HG02571 (cell line): Measurements from ENCODE around the gene ZNF652.

ENCODE experiments used
- ATAC-seq: cut with Tn5 transposase; IDR thresholded peaks from one replicate; pipeline ENCODE4 v1.9.1; 2021; ENCODE audit warnings: mild to moderate bottlenecking, moderate library complexity; ENCODE audit not compliant: unreplicated experiment

Gene ZNF652

DNA sequence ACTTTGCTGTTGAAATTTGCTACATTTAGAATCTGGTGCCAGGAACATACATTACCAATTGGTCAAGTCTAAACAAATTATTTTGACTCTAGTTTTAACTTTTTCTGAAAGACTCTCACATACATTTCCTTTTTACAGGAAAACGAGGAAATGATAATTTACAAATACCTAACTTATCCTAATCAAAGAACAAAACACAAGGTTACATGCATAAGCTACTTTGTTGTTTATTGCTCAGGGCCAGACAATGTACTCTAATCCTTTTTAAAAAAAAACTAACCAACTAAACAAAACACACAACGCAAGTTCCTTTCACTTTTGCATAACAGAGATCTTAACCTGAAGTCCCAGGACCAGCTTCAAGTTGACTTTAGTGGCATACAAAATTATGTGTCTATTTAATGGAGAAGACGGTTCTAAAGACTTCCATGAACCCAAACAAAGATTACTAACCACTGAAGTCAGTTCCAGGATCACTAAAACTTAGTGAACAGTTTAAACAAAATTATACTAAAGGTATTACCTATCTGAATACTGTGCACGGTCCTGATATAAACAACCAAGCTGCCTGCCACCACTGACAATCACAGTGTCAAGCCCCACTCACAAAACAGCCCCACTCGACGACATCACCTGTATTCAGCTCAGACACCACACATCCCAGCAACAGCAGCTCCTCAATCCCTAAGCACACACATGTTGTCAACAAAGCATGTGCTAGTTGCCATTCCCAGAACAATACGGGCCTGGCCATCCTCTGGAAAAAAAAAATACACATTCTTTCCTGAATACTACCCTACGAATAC is 1.9 kb downstream of the ZNF652 start:
- no peak for ATAC-seq

DNA sequence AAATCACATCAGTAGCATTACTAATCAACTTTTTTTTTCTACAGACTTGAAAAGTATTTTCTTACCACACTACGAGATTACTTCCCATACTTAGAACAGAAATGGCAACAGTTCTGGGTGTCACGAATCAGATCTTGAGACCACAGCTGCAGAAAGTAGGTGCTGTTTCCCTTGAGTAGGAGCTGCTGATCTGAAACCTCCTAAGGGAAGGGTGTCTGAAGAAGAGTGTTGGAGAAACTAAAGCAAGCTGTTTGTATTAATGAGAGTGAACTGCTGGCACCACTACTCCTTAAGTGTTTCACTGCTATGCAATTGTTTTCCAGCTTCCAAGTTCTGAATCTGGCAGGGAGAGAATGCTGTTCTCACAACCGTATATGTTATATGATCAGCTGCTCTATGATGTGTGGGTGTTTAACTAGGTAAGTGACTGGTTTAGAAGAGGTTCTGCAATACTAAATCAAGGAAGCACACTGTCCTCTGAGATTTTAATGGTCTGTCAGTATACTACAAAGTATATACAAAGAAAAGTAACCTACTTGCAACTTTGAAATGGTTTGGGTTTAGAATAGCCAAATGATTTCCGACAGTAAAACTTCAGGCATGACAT is 3.3 kb downstream of the ZNF652 start:
- ATAC-seq = no peak

DNA sequence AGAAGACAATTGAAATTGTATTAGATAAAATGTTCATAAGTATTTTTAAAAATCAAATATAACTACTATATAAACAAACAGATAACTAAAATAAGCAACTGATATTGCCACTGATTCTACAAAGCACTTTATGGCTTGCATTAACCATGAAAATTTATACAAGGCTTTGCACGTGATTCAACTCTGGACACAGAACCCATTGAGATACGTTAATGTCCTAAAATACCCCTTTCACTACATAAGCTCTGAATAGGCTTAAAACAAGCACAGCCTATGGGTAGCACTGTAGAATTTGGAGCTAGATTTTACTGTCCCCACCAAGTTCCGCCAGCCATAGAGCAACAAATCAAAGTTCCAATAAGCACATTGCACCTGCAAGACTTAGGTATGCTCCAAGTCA is 4.5 kb downstream of the ZNF652 start:
- ATAC-seq = no peak

DNA sequence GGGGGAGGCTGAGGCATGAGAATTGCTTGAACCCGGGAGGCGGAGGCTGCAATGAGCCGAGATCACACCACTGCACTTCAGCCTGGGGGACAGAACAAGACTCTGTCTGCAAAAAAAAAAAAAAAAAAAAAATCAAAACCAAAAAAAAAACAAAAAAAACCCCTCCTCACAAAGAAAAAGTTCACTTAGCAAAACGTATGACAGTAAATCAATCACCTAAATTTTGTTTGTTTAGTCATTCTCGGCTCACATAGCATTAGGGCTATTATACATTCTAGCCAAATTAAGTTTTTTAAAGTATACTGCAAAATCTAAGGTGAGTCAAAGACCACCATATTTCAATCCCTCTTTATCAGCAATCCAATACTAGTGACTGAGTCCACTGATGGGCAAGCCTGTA is 5.7 kb downstream of the ZNF652 start:
- ATAC-seq = no peak

DNA sequence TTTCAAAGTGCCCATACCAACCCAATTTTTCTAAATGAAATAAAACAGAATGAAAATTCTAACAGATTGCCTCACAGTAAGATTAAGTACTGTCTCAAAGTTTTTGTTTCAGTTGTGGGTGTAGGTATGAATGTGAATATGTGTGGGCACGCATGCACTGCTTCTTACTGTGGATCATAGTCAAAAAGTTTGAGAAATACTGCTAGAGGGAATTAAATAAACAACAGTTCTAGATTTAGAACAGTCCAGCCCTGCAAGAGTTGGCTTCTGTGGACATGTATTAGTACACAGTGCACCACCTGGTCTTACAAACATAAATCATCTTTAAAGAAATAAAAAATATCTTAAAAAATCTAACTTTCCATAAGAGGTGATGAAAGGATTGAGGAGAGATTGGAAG is 8.4 kb downstream of the ZNF652 start:
- no peak for ATAC-seq

DNA sequence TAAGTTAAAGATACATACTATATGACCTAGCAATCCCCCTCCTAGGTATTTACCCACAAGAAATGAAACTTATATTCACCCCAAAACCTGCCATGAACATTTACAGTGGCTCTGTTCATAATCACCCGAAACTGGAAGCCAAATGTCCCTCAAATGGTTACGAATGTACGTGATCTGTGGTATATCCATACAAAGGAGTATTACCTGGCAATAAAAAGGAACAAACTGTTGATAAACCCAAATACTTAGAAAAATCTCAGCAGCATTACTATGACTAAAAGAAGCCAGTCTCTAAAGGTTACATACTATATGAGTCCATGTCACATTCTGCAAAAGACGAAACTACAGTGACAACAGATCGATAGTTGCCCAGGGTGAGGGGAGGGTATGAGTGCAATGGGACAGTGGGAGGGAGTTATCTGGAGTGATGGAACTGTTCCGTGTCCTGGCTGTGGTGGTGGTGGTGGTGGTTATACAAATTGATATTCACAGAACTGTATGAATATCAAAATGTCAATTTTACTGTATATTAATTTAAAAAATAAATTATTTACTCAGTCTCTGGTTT is 9.4 kb downstream of the ZNF652 start:
- no peak for ATAC-seq

DNA sequence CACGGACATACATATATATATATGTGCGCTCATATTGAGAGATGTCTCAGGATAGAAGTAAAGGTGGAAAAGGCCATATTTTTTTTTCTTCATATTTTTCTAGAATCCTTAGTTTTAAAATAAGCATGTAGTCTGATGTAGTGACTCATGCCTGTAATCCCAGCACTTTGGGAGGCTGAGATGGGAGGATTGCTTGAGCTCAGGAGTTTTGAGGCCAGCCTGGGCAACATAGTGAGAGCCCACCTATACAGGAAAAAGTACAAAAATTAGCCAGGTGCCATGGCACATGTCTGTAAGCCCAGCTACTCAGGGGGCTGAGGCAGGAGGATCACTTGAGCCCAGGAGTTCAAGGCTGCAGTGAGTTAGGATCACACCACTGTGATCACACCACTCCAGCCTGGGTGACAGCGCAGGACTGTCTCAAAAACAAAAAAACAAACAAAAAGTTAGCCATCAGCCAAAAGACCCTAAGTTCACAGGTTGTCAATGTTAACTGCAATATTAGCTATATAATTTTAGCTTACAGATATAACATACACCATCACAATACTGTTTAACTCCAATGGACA is 10.4 kb downstream of the ZNF652 start:
- no peak for ATAC-seq

DNA sequence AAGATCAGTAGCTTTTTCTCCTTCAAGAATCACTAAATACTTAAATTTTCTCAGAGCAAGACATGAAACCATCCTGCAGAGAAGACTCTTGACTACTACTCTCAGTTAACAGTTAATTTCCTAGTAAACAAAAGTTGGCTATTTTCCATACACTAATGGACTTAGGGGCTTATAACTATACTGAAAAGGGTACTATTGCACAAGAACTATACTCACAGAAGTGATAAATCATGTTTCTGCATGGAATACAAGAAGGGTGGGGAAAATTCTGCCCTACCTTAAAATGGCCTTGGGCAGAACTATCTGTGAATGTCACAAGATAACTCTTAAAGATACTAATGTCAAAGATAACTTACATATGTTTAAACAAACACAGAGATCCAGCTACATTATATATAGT is 12.5 kb downstream of the ZNF652 start:
- ATAC-seq = no peak

DNA sequence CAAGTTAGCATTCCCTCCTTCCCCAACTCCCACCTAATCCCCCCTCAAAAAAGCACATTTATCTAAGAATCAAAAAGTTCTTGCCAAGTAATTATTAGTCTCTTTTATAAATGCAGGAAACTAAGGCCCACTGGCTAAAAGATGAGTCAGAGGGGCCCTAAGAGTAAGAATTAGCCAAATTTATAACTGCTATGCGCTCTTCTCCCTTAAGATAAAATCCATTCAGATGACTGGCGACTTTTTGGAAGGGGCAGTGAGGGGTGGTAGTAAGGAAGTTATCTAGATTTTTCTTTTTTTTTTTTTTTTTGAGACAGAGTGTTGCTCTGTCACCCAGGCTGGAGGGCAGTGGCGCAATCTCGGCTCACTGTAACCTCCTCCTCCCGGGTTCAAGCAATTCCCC is 17.1 kb downstream of the ZNF652 start:
- ATAC-seq = no peak

DNA sequence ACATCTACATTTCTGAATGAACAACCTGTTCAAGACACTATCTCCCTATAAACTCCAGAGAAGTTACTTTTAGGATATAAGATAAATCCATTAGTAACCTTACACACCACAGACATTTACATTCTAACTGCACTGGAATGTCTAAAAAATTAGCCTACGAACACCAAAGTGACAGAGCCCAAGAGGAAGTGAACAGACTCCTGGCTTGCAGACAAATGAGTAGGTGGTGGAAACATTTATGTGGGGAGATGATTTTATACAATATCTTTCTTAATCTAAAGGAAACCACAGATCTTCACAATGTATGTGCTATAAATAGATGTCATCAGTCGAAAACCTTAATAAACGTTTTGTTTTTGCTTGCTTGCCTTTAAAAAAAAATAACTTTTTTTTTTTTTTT is 18.8 kb downstream of the ZNF652 start:
- no peak for ATAC-seq

DNA sequence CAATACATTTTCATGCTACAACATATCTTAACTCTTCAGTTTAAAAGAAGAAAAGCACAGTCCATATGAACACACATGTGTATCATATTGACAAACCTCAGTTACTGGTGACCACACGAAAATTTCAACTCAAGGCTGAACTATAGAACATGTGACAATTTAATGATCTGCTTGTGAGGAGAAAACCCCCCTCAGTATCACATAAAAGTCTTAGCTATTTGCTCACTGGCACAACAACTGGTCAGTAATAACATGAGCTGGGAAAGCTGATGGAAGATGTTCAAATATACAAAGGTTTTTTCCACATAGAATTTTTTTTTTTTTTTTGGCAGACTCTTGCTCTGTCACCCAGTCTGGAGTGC is 19.5 kb downstream of the ZNF652 start:
- no peak for ATAC-seq

DNA sequence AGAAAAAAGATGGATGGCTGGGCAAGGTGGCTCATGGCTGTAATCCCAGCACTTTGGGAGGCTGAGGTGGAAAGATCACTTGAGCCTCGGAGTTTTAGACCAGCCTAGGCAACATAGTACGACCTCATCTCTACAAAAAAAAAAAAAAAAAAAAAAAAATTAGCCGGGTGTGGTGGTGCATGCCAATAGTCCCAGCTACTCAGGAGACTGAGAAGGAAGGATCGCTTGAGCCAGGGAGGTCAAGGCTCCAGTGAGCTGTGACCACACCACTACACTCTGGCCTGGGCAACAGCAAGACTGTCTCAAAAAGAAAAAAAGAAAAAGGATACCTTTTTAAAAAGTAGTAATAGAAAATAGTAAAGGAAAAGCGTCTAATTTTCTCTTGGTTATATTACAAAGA is 20.7 kb downstream of the ZNF652 start:
- no peak for ATAC-seq

DNA sequence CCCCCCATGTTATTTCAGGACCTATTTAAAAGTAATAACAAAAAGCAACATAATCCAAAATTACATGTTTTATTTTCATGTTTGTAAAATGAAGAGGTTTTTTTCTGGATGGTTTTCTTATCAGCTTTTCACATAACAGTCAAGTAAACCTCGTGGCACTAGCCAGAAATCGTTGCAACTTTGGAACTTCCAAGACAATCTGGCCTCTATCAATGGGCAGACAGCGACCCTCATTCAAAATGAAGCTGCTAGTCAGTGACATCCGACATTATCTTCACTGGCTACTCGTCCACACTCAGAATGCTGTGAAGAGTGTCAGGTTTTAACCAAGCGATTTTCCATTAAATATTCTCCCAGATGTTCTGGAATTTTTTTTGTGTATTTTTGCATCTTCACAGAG is 22.7 kb downstream of the ZNF652 start:
- no peak for ATAC-seq

DNA sequence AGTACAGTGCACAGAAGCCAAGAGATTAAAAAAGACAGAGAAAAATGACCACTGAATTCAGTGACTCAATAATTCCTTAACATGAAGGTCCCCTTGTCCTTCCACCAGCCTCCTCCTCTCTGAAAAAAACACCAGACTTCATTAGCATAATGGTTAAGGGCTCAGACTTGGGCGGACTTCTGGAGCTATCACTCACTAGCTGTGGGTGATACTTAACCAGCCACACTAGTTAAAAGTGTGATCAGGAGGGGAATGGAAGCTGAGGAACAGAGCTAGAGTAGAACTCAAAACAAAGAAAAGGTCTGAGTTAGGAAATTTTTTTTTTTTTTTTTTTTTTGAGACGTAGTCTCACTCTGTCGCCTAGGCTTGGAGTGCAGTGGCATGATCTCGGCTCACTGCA is 23.2 kb downstream of the ZNF652 start:
- no peak for ATAC-seq

DNA sequence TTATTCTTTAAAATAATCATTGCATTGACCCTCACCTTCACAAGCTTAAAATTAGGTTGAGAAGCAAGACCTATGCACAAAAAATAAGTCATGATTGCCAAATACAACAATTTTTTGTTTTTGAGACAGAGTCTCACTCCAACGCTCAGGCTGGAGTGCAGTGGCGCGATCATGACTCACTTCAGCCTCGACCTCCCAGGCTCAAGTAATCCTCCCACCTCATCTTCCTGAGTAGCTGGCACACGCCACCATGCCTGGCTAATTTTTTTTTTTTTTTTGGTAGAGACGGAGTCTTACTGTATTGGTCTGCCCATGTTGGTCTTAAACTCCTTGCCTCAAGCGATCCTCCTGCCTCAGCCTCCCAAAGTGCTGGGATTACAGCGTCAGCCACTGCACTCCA is 24.2 kb downstream of the ZNF652 start:
- no peak for ATAC-seq

DNA sequence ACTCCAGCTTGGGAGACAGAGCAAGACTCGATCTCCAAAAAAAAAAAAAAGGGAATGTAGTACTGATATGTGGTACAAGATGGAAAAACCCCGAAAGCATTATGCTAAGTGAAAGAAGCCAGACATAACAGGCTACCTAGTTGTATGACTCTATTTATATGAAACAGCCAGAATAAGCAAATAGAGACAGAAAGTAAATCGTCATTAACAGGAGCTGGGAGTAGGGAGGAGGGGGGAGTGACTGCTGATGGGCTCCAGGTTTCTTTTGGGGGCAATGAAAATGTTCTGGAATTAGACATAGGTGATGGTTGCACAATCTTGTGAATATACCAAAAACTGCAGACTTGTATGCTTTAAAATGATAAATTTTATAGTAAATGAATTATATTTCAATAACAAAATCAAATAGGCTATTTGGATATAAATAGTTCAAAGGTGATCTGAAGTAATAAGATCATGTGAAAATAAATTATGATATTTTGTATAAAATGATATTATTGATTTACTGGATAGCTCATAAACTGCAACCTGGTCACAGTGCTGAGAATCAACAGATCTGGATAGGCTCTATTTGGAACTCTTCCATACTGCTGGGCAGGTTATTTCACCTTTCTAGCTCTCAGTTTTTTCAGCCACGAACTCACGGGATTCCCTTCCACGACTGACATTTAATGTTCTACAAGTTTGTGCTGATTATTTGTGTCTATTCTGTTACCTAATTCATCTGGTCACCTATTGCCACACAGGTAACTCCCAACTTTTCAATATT is 27.1 kb downstream of the ZNF652 start:
- ATAC-seq = no peak

DNA sequence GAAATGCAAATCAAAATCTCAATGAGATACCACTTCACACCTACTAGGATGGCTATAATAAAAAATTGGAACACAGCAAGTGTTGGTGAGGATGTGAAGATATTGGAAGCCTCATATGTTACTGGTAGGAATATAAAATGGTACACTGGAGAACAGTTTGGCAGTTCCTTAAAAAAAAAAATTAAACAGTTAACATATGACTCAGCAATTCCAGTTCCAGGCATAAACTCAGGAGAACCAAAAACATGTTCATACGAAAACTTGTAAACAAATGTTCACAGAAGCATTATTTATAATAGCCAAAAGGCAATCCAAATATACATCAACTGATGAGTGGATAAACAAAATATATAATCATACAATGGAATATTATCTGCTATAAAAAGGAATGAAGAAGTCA is 28.2 kb downstream of the ZNF652 start:
- no peak for ATAC-seq

DNA sequence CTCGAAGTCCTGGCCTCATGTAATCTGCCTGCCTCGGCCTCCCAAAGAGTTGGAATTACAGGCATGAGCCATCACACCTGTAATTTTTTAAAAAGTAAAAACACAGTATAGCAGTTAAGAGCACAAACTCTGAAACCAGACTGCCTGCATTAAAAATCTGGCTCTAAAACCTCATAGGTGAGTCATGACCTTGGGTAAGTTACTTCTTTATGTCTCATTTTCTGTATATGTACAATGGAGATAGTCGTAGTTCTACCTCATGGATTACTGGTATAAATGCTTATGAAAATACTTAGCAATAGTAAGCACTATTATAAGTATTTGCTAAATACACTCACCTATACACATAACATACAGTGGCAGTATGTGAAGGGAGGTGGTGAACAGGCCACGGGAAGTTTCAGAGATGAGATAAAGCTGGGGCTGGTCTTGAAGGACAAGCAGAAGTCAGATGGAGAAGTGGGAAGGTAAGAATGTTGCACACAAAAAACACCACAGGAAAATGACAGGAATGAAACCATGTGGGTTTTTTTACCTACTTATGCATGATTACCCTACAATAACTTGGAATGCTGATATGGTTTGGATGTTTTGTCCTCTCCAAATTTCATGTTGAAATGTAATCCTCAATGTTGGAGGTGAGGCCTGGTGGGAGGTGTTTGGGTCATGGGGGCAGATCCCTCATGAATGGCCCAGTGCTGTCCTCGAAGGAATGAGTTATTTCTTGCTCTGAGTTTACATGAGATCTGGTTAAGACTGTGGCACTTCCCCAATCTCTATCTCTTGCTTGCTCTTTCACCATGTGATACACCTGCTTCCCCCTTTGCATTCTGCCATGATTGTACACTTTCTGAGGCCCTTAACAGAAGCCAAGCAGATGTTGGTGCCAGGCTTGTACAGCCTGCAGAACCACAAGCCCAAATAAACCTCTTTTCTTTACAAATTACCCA is 33.9 kb downstream of the ZNF652 start:
- ATAC-seq = no peak

DNA sequence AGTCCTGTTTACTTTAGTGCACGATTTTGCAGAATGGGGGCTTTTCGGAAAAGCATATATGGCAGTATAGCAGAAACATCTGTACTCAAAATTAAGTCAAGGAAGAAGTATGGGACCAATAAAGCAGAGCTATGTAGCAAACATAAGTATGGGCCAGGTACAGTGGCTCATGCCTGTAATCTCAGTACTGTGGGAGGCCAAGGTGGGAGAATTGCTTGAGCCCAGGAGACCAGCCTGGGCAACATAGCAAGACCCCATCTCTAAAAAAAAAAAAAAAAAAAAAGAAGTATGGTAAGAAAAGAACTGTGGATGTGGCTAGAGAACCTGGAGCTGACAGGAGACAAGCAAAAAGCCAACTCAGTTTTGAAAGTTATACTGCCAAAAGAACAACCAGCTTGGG is 36.1 kb downstream of the ZNF652 start:
- ATAC-seq = no peak

DNA sequence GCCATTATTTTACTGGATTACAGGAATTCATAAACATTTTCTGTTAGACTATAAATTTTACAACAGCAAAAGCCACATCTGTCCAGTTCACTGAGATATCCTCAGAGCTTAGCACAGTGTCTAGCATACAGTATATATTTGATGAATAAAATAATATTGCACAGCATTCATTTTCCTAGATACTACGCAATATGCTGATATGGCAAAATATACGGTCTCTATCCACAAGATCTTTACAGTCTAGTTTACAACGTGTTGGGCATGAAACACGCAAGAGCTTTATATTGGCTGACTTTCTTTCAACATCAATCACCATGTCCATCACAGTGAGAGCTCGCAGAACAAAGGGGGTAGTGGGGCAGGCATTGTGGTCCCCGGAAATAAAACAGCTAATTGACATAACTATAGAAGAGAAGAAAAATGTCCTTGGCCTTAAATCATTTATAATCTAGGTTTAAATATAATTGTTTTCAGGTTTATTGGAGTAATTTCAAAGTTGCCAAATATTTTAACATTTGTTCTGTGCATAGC is 43.5 kb downstream of the ZNF652 start:
- no peak for ATAC-seq
